Measurements from ENCODE around the gene ANTXR2. TPM values are rescaled to one million over a fixed set of nuclear protein-coding genes. Genes with fewer than 3 reads are reported as not detected.

ANTXR2 gene
- total RNA-seq, 6 experiments from 2014 or later = 24.5 to 86.0 (median 33.7) TPM

- Histone ChIP-seq H3K27ac (no peak overlapping the region), H3K9me3 (no peaks in the 10 kb centered on the region), H3K4me3 (no peak overlapping the region), H3K36me3 (no peaks in the 10 kb centered on the region), H3K4me1 (no peaks in the 10 kb centered on the region), H3K27me3 (no peaks in the 10 kb centered on the region)
- DNase-seq (no peak), ATAC-seq (no peak)
- intact Hi-C loops (cut with DNase I) = no loop called here
- no peak for TF ChIP-seq POLR2A (IDR thresholded peaks at IDR 0.05)
- TF ChIP-seq, protein P1, sequence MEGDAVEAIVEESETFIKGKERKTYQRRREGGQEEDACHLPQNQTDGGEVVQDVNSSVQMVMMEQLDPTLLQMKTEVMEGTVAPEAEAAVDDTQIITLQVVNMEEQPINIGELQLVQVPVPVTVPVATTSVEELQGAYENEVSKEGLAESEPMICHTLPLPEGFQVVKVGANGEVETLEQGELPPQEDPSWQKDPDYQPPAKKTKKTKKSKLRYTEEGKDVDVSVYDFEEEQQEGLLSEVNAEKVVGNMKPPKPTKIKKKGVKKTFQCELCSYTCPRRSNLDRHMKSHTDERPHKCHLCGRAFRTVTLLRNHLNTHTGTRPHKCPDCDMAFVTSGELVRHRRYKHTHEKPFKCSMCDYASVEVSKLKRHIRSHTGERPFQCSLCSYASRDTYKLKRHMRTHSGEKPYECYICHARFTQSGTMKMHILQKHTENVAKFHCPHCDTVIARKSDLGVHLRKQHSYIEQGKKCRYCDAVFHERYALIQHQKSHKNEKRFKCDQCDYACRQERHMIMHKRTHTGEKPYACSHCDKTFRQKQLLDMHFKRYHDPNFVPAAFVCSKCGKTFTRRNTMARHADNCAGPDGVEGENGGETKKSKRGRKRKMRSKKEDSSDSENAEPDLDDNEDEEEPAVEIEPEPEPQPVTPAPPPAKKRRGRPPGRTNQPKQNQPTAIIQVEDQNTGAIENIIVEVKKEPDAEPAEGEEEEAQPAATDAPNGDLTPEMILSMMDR (IDR thresholded peaks at IDR 0.05) = no peak
- WGBS (ENCODE audit: insufficient coverage, low coverage, low lambda C conversion rate, missing lambda C conversion rate) = 69% methylated on average over 5 of the region's 5 CpGs
Measured at GRCh38 chr4:79886021-79886420, 187.0 kb downstream of the ANTXR2 start.

DNA sequence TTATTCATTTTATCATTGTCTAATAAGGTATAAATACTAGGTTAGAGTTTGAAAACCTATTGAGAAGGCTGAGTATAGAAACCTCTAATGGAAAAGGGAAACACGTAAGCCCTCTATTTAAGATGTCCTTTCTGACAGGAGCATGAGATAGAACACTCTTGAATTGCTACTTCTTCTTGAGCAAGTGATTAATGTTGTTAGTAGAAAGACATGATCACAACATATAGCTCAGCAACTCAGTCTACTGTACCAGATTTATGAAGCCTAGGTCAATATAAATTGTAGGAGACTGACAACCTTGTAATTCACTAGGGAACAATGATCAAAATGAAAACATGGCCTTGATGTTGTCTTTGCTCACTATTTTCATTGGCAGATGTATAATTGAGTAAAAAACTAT, 189.7 kb downstream of the ANTXR2 start:
- no peak for ATAC-seq
- intact Hi-C loops (cut with DNase I) = no loop called here
- no peak for DNase-seq
- TF ChIP-seq, protein P1 (IDR thresholded peaks at IDR 0.05) = no peak
- no peak for TF ChIP-seq POLR2A (IDR thresholded peaks at IDR 0.05)
- H3K9me3 ChIP-seq = no peaks in the 10 kb centered on the region
- no peak overlapping the region for H3K4me3 ChIP-seq
- H3K4me1 ChIP-seq = no peaks in the 10 kb centered on the region
- H3K27me3 ChIP-seq = no peaks in the 10 kb centered on the region
- 78% methylated on average over 1 of the region's 1 CpG for WGBS (ENCODE audit: insufficient coverage, low coverage, low lambda C conversion rate, missing lambda C conversion rate)
- H3K27ac ChIP-seq = no peak overlapping the region
- no peaks in the 10 kb centered on the region for H3K36me3 ChIP-seq

DNA sequence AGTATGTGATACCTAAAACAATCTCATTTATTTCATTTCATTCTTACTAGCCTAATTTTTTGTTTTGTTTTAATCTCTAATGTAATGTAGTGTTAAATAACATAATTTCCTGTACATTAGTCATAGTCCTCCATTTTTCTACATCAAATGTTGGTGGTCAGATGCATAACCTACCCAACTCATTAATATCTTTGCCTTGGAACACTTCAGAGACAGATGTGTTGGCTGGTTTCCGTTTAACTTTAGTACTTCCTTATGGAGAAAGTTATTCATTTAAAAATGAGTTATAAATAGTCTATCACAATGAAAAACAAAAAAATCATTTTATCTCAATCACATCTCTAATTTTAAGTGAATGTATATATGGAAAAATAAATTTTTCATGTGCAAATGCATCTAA, 190.2 kb downstream of the ANTXR2 start:
- ATAC-seq = no peak

DNA sequence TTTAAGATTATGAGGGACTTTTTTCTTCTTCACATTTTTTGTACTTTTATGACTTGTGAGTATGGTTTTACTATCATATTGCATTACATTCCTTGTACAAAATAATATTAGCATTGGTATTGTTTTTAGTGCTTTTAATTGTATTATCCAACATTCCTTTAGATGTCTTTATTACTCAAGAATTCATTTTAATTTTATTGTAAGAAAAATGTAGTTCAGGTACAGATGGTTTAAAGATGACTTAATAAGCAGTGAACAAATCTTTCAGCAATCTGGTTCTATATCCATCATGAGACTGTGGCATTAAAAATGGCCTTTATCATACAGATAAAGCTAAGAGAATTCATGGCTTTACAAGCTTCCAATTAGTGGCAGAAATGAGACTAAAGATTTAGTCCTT, 191.6 kb downstream of the ANTXR2 start:
- no peak for DNase-seq

More for the DNA sequence above, 190.2 kb downstream of the ANTXR2 start:
- Histone ChIP-seq H3K27me3 (no peaks in the 10 kb centered on the region), H3K9me3 (no peaks in the 10 kb centered on the region), H3K4me1 (no peaks in the 10 kb centered on the region), H3K36me3 (no peaks in the 10 kb centered on the region), H3K27ac (no peak overlapping the region), H3K4me3 (no peak overlapping the region)
- no peak for DNase-seq
- no peak for TF ChIP-seq POLR2A (IDR thresholded peaks at IDR 0.05)
- TF ChIP-seq, protein P1 (IDR thresholded peaks at IDR 0.05) = no peak
- WGBS (ENCODE audit: insufficient coverage, low coverage, low lambda C conversion rate, missing lambda C conversion rate) = 57% methylated on average over 1 of the region's 1 CpG
- intact Hi-C loops (cut with DNase I) = no loop called here

DNA sequence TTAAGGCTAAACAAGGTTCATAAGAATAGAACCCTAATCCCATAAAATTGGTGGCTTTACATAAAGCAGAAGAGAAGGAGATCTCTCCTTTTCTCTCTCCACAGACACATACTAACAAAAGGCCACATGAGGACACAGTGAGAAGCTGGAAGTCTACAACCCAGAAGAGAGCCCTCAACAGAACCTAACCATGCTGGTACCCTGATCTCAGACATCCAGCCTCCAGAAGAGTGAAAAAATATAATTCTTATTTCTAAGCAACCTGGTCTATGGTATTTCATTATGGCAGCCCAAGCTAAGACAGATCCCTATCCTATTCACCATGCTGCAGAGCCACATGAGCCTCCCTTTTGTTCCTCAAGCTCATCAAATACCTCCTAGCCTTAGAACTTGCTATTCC, 195.5 kb downstream of the ANTXR2 start:
- DNase-seq = no peak
- Histone ChIP-seq H3K9me3 (no peaks in the 10 kb centered on the region), H3K4me1 (no peaks in the 10 kb centered on the region), H3K27me3 (no peaks in the 10 kb centered on the region), H3K4me3 (no peak overlapping the region), H3K36me3 (no peaks in the 10 kb centered on the region), H3K27ac (no peak overlapping the region)
- ATAC-seq = no peak
- no peak for TF ChIP-seq POLR2A (IDR thresholded peaks at IDR 0.05)
- TF ChIP-seq, protein P1 (IDR thresholded peaks at IDR 0.05) = no peak
- intact Hi-C loops (cut with DNase I) = no loop called here

More for the DNA sequence above, 191.6 kb downstream of the ANTXR2 start:
- TF ChIP-seq, protein P1 (IDR thresholded peaks at IDR 0.05) = no peak
- TF ChIP-seq POLR2A (IDR thresholded peaks at IDR 0.05) = no peak
- H3K27me3 ChIP-seq = no peaks in the 10 kb centered on the region
- no peaks in the 10 kb centered on the region for H3K4me1 ChIP-seq
- no peaks in the 10 kb centered on the region for H3K36me3 ChIP-seq
- intact Hi-C loops (cut with DNase I) = no loop called here
- no peak overlapping the region for H3K27ac ChIP-seq
- no peak for ATAC-seq
- no peak overlapping the region for H3K4me3 ChIP-seq
- H3K9me3 ChIP-seq = no peaks in the 10 kb centered on the region

All from right lobe of liver (tissue), 6 donors.